K562 (cell line): ENCODE results near the gene SRSF11. TPM values are rescaled to one million over a fixed set of nuclear protein-coding genes. Genes with fewer than 3 reads are reported as not detected.

Experiments used
- ATAC-seq: fragments of 200-7000 bp; cut with Tn5 transposase; 3 replicates; pipeline ENCODE4 v1.9.1; 2020; ENCODE audit warnings: moderate library complexity
- BruUV-seq: library from RNA; stranded (reverse); fragments of 400-500 nt; replicated peaks from 2 replicates; lab custom pipeline; 2021; lab: Mats Ljungman, UMichigan
- CTCF ChIA-PET: fragments of 300-600 bp; formaldehyde crosslinking; extraction: SDS; loops from one replicate; lab custom pipeline; 2021; ENCODE audit warnings: low intra/inter-chr PET ratio; lab: Yijun Ruan, JAX
- POLR2A ChIA-PET: fragments of 300-600, 350-650 bp; sonication (Branson Sonifier 250); formaldehyde crosslinking; extraction: SDS; loops from one replicate; lab custom pipeline; 2021; ENCODE audit warnings: antibody characterized with exemption, inconsistent platforms; lab: Yijun Ruan, JAX
- DNase-seq, 4 experiments: peaks; one replicate each; pipeline versions ENCODE4 v3.0.0 to v3.0.0-alpha.2; 2011 to 2018; ENCODE audit warnings: low spot score in 3 of 4, mixed read lengths in 3 of 4; ENCODE audit errors: extremely low read depth in 1 of 4
- FAIRE-seq: peaks from 2 replicates; lab custom pipeline; 2011; peaks lifted over from hg19 to GRCh38; lab: Jason Lieb, UNC
- H2AFZ ChIP-seq: 2 replicates; pipeline ENCODE4 v1.6.0; 2011; ENCODE audit warnings: low read depth, low read length, control low read depth, inconsistent platforms
- H3K27ac ChIP-seq: fragments of 200-600 bp; 3 replicates; pipeline ENCODE4 v1.8.0; 2011; ENCODE audit warnings: low read depth, mild to moderate bottlenecking, control low read depth, inconsistent platforms, low read length, moderate library complexity, mixed read lengths; ENCODE audit errors: extremely low read depth
- H3K27me3 ChIP-seq, 2 experiments: fragments of 300-600 bp in 1 of 2; 2 replicates in 1 of 2; 3 replicates in 1 of 2; pipeline versions ENCODE4 v1.6.0 to v1.8.0; 2011; ENCODE audit warnings: inconsistent platforms in 2 of 2, low read length in 2 of 2, mild to moderate bottlenecking in 1 of 2, mixed read lengths in 1 of 2, moderate library complexity in 1 of 2; ENCODE audit not compliant: control insufficient read depth in 2 of 2, insufficient read depth in 2 of 2
- H3K36me3 ChIP-seq: fragments of 300-600 bp; 3 replicates; pipeline ENCODE4 v1.8.0; 2011; ENCODE audit warnings: mild to moderate bottlenecking, low read length, inconsistent platforms; ENCODE audit not compliant: control insufficient read depth, insufficient read depth
- H3K4me1 ChIP-seq, 2 experiments: fragments of 200-600 bp in 1 of 2; replicated peaks in 1 of 2; 2 replicates in 1 of 2; 3 replicates in 1 of 2; pipeline versions ENCODE4 v1.5.1 to v1.8.0; 2011; ENCODE audit warnings: inconsistent platforms in 2 of 2, low read length in 2 of 2, mild to moderate bottlenecking in 1 of 2, mixed read lengths in 1 of 2, moderate library complexity in 1 of 2; ENCODE audit not compliant: control insufficient read depth in 2 of 2, insufficient read depth in 2 of 2
- H3K4me2 ChIP-seq: 2 replicates; pipeline ENCODE4 v1.6.1; 2011; ENCODE audit warnings: low read length, control low read depth, inconsistent platforms, mixed read lengths; ENCODE audit not compliant: insufficient read depth
- H3K4me3 ChIP-seq: fragments of 200-600 bp; sonication (generic), shearing (Covaris generic); 2 replicates; pipeline ENCODE4 v1.5.1; 2016; ENCODE audit warnings: control low read depth, inconsistent platforms
- H3K79me2 ChIP-seq: fragments of 200-600 bp; 3 replicates; pipeline ENCODE4 v1.8.0; 2011; ENCODE audit warnings: low read length, inconsistent platforms; ENCODE audit not compliant: control insufficient read depth, insufficient read depth
- H3K9ac ChIP-seq, 2 experiments: 2 replicates each; pipeline versions ENCODE4 v1.6.0 to v1.6.1; 2011; ENCODE audit warnings: low read depth in 2 of 2, low read length in 2 of 2, control low read depth in 1 of 2, inconsistent platforms in 1 of 2, mild to moderate bottlenecking in 1 of 2, mixed read lengths in 1 of 2; ENCODE audit not compliant: insufficient read depth in 1 of 2
- H3K9me1 ChIP-seq: one replicate; pipeline ENCODE4 v1.6.0; 2011; ENCODE audit warnings: inconsistent platforms, mild to moderate bottlenecking, low read length, moderate library complexity; ENCODE audit not compliant: control insufficient read depth, insufficient read depth
- H3K9me3 ChIP-seq: replicated peaks from 2 replicates; pipeline ENCODE4 v1.5.1; 2011; ENCODE audit warnings: low read depth, low read length, inconsistent platforms; ENCODE audit not compliant: control insufficient read depth, insufficient read depth
- H4K20me1 ChIP-seq: replicated peaks from 2 replicates; pipeline ENCODE4 v1.6.1; 2011; ENCODE audit warnings: low read length, inconsistent platforms, mixed read lengths; ENCODE audit not compliant: control insufficient read depth, insufficient read depth
- FOXP4 ChIP-seq: sonication (generic); formaldehyde crosslinking; IDR thresholded peaks from 2 replicates; pipeline ENCODE4 v1.8.0; 2022; ENCODE audit warnings: mild to moderate bottlenecking, missing genetic modification reagents, borderline replicate concordance
- HDGF ChIP-seq: fragments of 450-650 bp; IDR thresholded peaks from 2 replicates; pipeline ENCODE4 v1.6.1; 2016
- IRF2 ChIP-seq: sonication (generic); formaldehyde crosslinking; IDR thresholded peaks from 2 replicates; pipeline ENCODE4 v1.8.1; 2022; ENCODE audit warnings: mild to moderate bottlenecking, missing genetic modification reagents
- KAT7 ChIP-seq: sonication (generic); formaldehyde crosslinking; IDR thresholded peaks from 2 replicates; pipeline ENCODE4 v1.8.0; 2022; ENCODE audit warnings: missing genetic modification reagents, mild to moderate bottlenecking, borderline replicate concordance
- NFIC ChIP-seq: fragments of 450-650 bp; IDR thresholded peaks from 2 replicates; pipeline ENCODE4 v1.6.1; 2017; ENCODE audit warnings: mild to moderate bottlenecking, inconsistent platforms
- RBM17 ChIP-seq: fragments of 200-400 bp; formaldehyde crosslinking; IDR thresholded peaks from 2 replicates; pipeline ENCODE4 v1.6.1; 2017; ENCODE audit warnings: low read depth, mild to moderate bottlenecking, low read length, borderline replicate concordance
- RBM34 ChIP-seq: fragments of 200-400 bp; formaldehyde crosslinking; IDR thresholded peaks from 2 replicates; pipeline ENCODE4 v1.6.1; 2018; ENCODE audit warnings: low read length, borderline replicate concordance; ENCODE audit not compliant: insufficient read depth
- SPI1 ChIP-seq: IDR thresholded peaks from 2 replicates; pipeline ENCODE4 v1.6.1; 2011; ENCODE audit warnings: low read depth, low read length, control low read depth, borderline replicate concordance
- VEZF1 ChIP-seq: fragments of 200-800 bp; sonication (Bioruptor generic); IDR thresholded peaks from 2 replicates; pipeline ENCODE4 v1.6.1; 2017; ENCODE audit warnings: missing genetic modification characterization, missing compliant biosample characterization
- ZFP1 ChIP-seq: fragments of 450-650 bp; formaldehyde crosslinking; IDR thresholded peaks from 2 replicates; pipeline ENCODE4 v1.4.0; 2020; ENCODE audit warnings: mild to moderate bottlenecking, mixed read lengths
- WGBS: fragments of 100-300 bp; shearing (Covaris generic); methylation state at CpG from one replicate; pipeline ENCODE4 v1.1.6; 2016; ENCODE audit warnings: low coverage, mixed read lengths; ENCODE audit not compliant: insufficient coverage; ENCODE audit errors: missing lambda C conversion rate; 5-methylcytosine and 5-hydroxymethylcytosine counted together
- in situ Hi-C: fragments of 300-500 bp; cut with MboI; formaldehyde crosslinking; loops from 4 replicates; pipeline ENCODE4 v1.15.0; 2018; ENCODE audit warnings: inconsistent platforms, mixed read lengths
- intact Hi-C: fragments of 100-400 bp; cut with micrococcal nuclease; formaldehyde crosslinking; loops from 2 replicates; pipeline ENCODE4 v1.14.2; 2022
- polyA plus RNA-seq, 8 experiments: library from polyadenylated mRNA; depleted of rRNA in 4 of 8; stranded (reverse) in 5 of 8; unstranded in 3 of 8; fragments of >200 nt; fragmentation: Nextera tagmentation in 2 of 8; fragmentation: Illumina TruSeq in 1 of 8; extraction: Ambion mirVana in 2 of 8; extraction: Trizol in 1 of 8; gene quantifications; 2 replicates each; pipeline versions ENCODE4 v1.2.1 to v1.2.3, GENCODE V29; 2011 to 2014; ENCODE audit warnings: inconsistent platforms in 1 of 8, missing spikeins in 1 of 8
- total RNA-seq, 7 experiments: library from RNA; depleted of rRNA in 6 of 7; stranded (reverse); fragments of >200 nt in 6 of 7; fragmentation: Illumina TruSeq in 2 of 7; extraction: Trizol in 2 of 7; gene quantifications; 2 replicates each; pipeline versions ENCODE4 v1.2.1 to v1.2.3, GENCODE V29; 2011 to 2021; ENCODE audit warnings: low replicate concordance in 1 of 7

Gene SRSF11
- total and polyA plus RNA-seq, 9 of the 15 experiments (the other 6 are each of a cell fraction or from before 2014, with no cell fraction given), result 76.9 to 418 (median 190) TPM

GRCh38 chr1:70220517-70221237 is 503 bp upstream of the SRSF11 start:
- peak overlapping the region; percentile 61 for H3K4me3 ChIP-seq
- FAIRE-seq, result no peak
- WGBS, result 3% methylated on average over 16 of the region's 17 CpGs
- peak overlapping the region; percentile 60 for H2AFZ ChIP-seq
- ChIA-PET CTCF (no interaction called here), POLR2A (interaction anchor here (0.6 to 4.2 kb wide), 14 partner anchors 10 to 906 kb away, joined by 3 to 58 read pairs (median 4); partner anchors contain the start of genes ANKRD13C and LRRC40)
- H3K79me2 ChIP-seq, result peaks cover 99% of the 10 kb centered on the region
- peak overlapping the region; percentile 94 for H3K27ac ChIP-seq
- peak in 1 of 4 experiments; percentile 42 for DNase-seq
- ATAC-seq, result peak; percentile 45
- no peaks in the 10 kb centered on the region for H3K27me3 ChIP-seq
- in situ Hi-C loops (no loop called here), intact Hi-C loops (loop anchor here (1.0 to 5.0 kb wide), 2 partner anchors 15 to 192 kb away; partner anchors contain the start of genes CTH and LRRC40)
- peaks cover 63% of the 10 kb centered on the region for H3K36me3 ChIP-seq
- peak overlapping the region; percentile 94 to 100 for H3K9ac ChIP-seq
- H3K9me1 ChIP-seq, result no peaks in the 10 kb centered on the region
- BruUV-seq, result TSS peak; percentile 94
- peaks cover 9 to 24% of the 10 kb centered on the region in 2 experiments; a peak in 4 of 5 replicates for H3K4me1 ChIP-seq
- peaks cover 8% of the 10 kb centered on the region; the same call in 1 of the 2 replicates for H4K20me1 ChIP-seq
- peak overlapping the region; percentile 91 for H3K4me2 ChIP-seq
- H3K9me3 ChIP-seq, result no peaks in the 10 kb centered on the region
- TF ChIP-seq HDGF (no peak), SPI1 (peak; percentile 42; the same call in 1 of the 2 replicates), VEZF1 (CRISPR knock-in tag) (no peak), KAT7 (CRISPR knock-in tag) (no peak), ZFP1 (CRISPR knock-in tag) (no peak), IRF2 (no peak), NFIC (no peak), RBM17 (no peak), FOXP4 (CRISPR knock-in tag) (no peak), RBM34 (no peak)
